H1 (cell line): Measurements from ENCODE around the gene ZNF337. TPM values are rescaled to one million over a fixed set of nuclear protein-coding genes. Genes with fewer than 3 reads are reported as not detected.

Source experiments
- CTCF ChIA-PET: fragments of 300-600 bp; sonication (Branson Sonifier 250); formaldehyde crosslinking; loops from one replicate; lab custom pipeline; 2021; ENCODE audit not compliant: partially characterized antibody; lab: Charles Lee
- POLR2A ChIA-PET: fragments of 300-600 bp; sonication (Branson Sonifier 250); formaldehyde crosslinking; loops from one replicate; lab custom pipeline; 2021; ENCODE audit warnings: inconsistent platforms; ENCODE audit not compliant: partially characterized antibody; lab: Charles Lee
- DNase-seq, 2 experiments: peaks; one replicate each; pipeline versions ENCODE4 v3.0.0 to v3.0.0-alpha.2; 2010 to 2022; ENCODE audit warnings: low spot score in 2 of 2, low read depth in 1 of 2, mixed read lengths in 1 of 2
- FAIRE-seq: peaks from 2 replicates; lab custom pipeline; 2011; peaks lifted over from hg19 to GRCh38; lab: Jason Lieb, UNC
- H2AFZ ChIP-seq: 2 replicates; pipeline ENCODE4 v1.8.1; 2012; ENCODE audit warnings: low read length, inconsistent platforms
- H2AK5ac ChIP-seq: 2 replicates; pipeline ENCODE4 v1.6.1; 2013; ENCODE audit warnings: low read depth, low read length
- H2BK120ac ChIP-seq: replicated peaks from 2 replicates; pipeline ENCODE3; 2013; ENCODE audit warnings: low read depth, low read length, inconsistent platforms
- H2BK12ac ChIP-seq: 2 replicates; pipeline ENCODE4 v1.6.1; 2013; ENCODE audit warnings: low read depth, low read length
- H2BK15ac ChIP-seq: 2 replicates; pipeline ENCODE4 v1.6.1; 2013; ENCODE audit warnings: low read length
- H2BK20ac ChIP-seq: 2 replicates; pipeline ENCODE4 v1.6.1; 2013; ENCODE audit warnings: low read length
- H2BK5ac ChIP-seq: 2 replicates; pipeline ENCODE4 v1.6.1; 2013; ENCODE audit warnings: low read depth, low read length
- H3K14ac ChIP-seq: 2 replicates; pipeline ENCODE4 v1.6.1; 2013; ENCODE audit warnings: inconsistent platforms; ENCODE audit not compliant: insufficient read length
- H3K18ac ChIP-seq: 2 replicates; pipeline ENCODE4 v1.6.1; 2013; ENCODE audit warnings: low read length; ENCODE audit errors: extremely low read depth
- H3K23ac ChIP-seq: 2 replicates; pipeline ENCODE4 v1.6.1; 2013; ENCODE audit warnings: inconsistent platforms; ENCODE audit not compliant: insufficient read length
- H3K23me2 ChIP-seq: 2 replicates; pipeline ENCODE4 v1.6.1; 2013; ENCODE audit warnings: low read depth, low read length
- H3K27ac ChIP-seq: 2 replicates; pipeline ENCODE4 v1.6.1; 2011; ENCODE audit warnings: low read depth, low read length, inconsistent platforms
- H3K27me3 ChIP-seq, 4 experiments: replicated peaks in 1 of 4; 1 replicate in 1 of 4; 2 replicates in 3 of 4; pipeline versions ENCODE4 v1.6.1 to v1.8.1; 2011 to 2013; ENCODE audit warnings: low read length in 3 of 4, mild to moderate bottlenecking in 3 of 4, inconsistent platforms in 2 of 4, mixed read lengths in 2 of 4, moderate library complexity in 1 of 4; ENCODE audit not compliant: control insufficient read depth in 3 of 4, insufficient read depth in 3 of 4; ENCODE audit errors: extremely low read depth in 1 of 4
- H3K36me3 ChIP-seq, 4 experiments: 2 replicates each; pipeline versions ENCODE4 v1.6.1 to v1.8.1; 2011 to 2013; ENCODE audit warnings: mild to moderate bottlenecking in 4 of 4, low read length in 3 of 4, moderate library complexity in 2 of 4, control low read depth in 1 of 4, inconsistent platforms in 1 of 4; ENCODE audit not compliant: insufficient read depth in 4 of 4, control insufficient read depth in 2 of 4
- H3K4ac ChIP-seq: replicated peaks from 2 replicates; pipeline ENCODE3; 2013; ENCODE audit warnings: low read length, low read depth, mixed read lengths, inconsistent platforms; ENCODE audit not compliant: insufficient read length
- H3K4me1 ChIP-seq, 4 experiments: replicated peaks in 1 of 4; 1 replicate in 1 of 4; 2 replicates in 3 of 4; pipeline versions ENCODE4 v1.6.1 to v1.8.1; 2011 to 2013; ENCODE audit warnings: low read length in 3 of 4, inconsistent platforms in 2 of 4, mixed read lengths in 1 of 4; ENCODE audit not compliant: insufficient read depth in 4 of 4, control insufficient read depth in 3 of 4
- H3K4me2 ChIP-seq, 2 experiments: 2 replicates each; pipeline versions ENCODE4 v1.6.1 to v1.8.1; 2011 to 2013; ENCODE audit warnings: low read depth in 2 of 2, low read length in 2 of 2, control low read depth in 1 of 2, inconsistent platforms in 1 of 2, mild to moderate bottlenecking in 1 of 2; ENCODE audit not compliant: insufficient read depth in 1 of 2
- H3K4me3 ChIP-seq, 4 experiments: fragments of 200-600, 300-600 bp in 1 of 4; sonication (generic), shearing (Covaris generic), sonication (Bioruptor Twin) in 1 of 4; 2 replicates each; pipeline versions ENCODE4 v1.5.1 to v1.8.1; 2011 to 2016; ENCODE audit warnings: low read length in 4 of 4, low read depth in 3 of 4, control low read depth in 2 of 4, inconsistent platforms in 2 of 4, mild to moderate bottlenecking in 2 of 4, mixed read lengths in 1 of 4, moderate library complexity in 1 of 4; ENCODE audit not compliant: insufficient read depth in 2 of 4; ENCODE audit errors: extremely low read depth in 1 of 4
- H3K56ac ChIP-seq: replicated peaks from 2 replicates; pipeline ENCODE3; 2013; ENCODE audit warnings: low read depth, mild to moderate bottlenecking, mixed read lengths, low read length, inconsistent platforms; ENCODE audit not compliant: insufficient read length
- H3K79me1 ChIP-seq: 2 replicates; pipeline ENCODE4 v1.6.1; 2013; ENCODE audit warnings: low read depth, low read length, control low read depth
- H3K79me2 ChIP-seq, 2 experiments: 2 replicates each; pipeline versions ENCODE4 v1.6.1 to v1.8.1; 2012 to 2013; ENCODE audit warnings: low read length in 2 of 2, mild to moderate bottlenecking in 2 of 2, inconsistent platforms in 1 of 2; ENCODE audit not compliant: insufficient read depth in 2 of 2, control insufficient read depth in 1 of 2
- H3K9ac ChIP-seq, 4 experiments: replicated peaks in 1 of 4; 1 replicate in 1 of 4; 2 replicates in 3 of 4; pipeline versions ENCODE4 v1.6.1 to v1.8.1; 2011 to 2013; ENCODE audit warnings: low read depth in 3 of 4, low read length in 3 of 4, control low read depth in 2 of 4, mild to moderate bottlenecking in 2 of 4, moderate library complexity in 2 of 4, inconsistent platforms in 1 of 4; ENCODE audit errors: extremely low read depth in 1 of 4
- H3K9me3 ChIP-seq, 2 experiments: 2 replicates each; pipeline versions ENCODE4 v1.6.1 to v1.8.1; 2012 to 2013; ENCODE audit warnings: mild to moderate bottlenecking in 2 of 2, moderate library complexity in 2 of 2, control low read depth in 1 of 2, inconsistent platforms in 1 of 2, low read depth in 1 of 2, low read length in 1 of 2, mixed read lengths in 1 of 2; ENCODE audit not compliant: insufficient read depth in 2 of 2
- H4K20me1 ChIP-seq, 2 experiments: replicated peaks in 1 of 2; 2 replicates each; pipeline versions ENCODE3 to v1.8.1; 2011 to 2013; ENCODE audit warnings: inconsistent platforms in 2 of 2, low read length in 2 of 2, mild to moderate bottlenecking in 1 of 2; ENCODE audit not compliant: insufficient read depth in 2 of 2, control insufficient read depth in 1 of 2
- H4K5ac ChIP-seq: 2 replicates; pipeline ENCODE4 v1.6.1; 2013; ENCODE audit warnings: low read length, low read depth, mixed read lengths, inconsistent platforms; ENCODE audit not compliant: insufficient read length
- H4K8ac ChIP-seq: 2 replicates; pipeline ENCODE4 v1.8.0; 2013; ENCODE audit warnings: mild to moderate bottlenecking, moderate library complexity, low read length, inconsistent platforms; ENCODE audit not compliant: insufficient read depth; ENCODE audit errors: extremely low read depth
- H4K91ac ChIP-seq: replicated peaks from 2 replicates; pipeline ENCODE3; 2013; ENCODE audit warnings: low read length, mixed read lengths, inconsistent platforms; ENCODE audit not compliant: insufficient read length
- CHD2 ChIP-seq: IDR thresholded peaks from 2 replicates; pipeline ENCODE4 v1.6.1; 2012; ENCODE audit warnings: low read length, improper control_type of control experiment
- CREB1 ChIP-seq: IDR thresholded peaks from 2 replicates; pipeline ENCODE4 v1.6.1; 2012; ENCODE audit warnings: inconsistent platforms
- GTF2F1 ChIP-seq: IDR thresholded peaks from 2 replicates; pipeline ENCODE4 v1.6.1; 2012; ENCODE audit warnings: low read depth, low read length, improper control_type of control experiment, borderline replicate concordance
- KDM1A ChIP-seq: fragments of 200-600, 300-600 bp; sonication (generic); IDR thresholded peaks from 2 replicates; pipeline ENCODE4 v1.7.1; 2016; ENCODE audit warnings: mild to moderate bottlenecking, low read length, borderline replicate concordance
- RNF2 ChIP-seq: fragments of 200-900, 300-1000 bp; sonication (generic); IDR thresholded peaks from 2 replicates; pipeline ENCODE4 v1.7.1; 2016; ENCODE audit warnings: borderline replicate concordance, low read depth, mild to moderate bottlenecking, antibody characterized with exemption, low read length; ENCODE audit not compliant: poor library complexity, severe bottlenecking; ENCODE audit errors: missing control alignments
- SRF ChIP-seq: IDR thresholded peaks from 2 replicates; pipeline ENCODE4 v1.6.1; 2011; ENCODE audit warnings: mild to moderate bottlenecking, low read depth, low read length, moderate library complexity
- polyA plus RNA-seq, 7 experiments: library from polyadenylated mRNA; depleted of rRNA in 3 of 7; stranded (reverse) in 5 of 7; unstranded in 2 of 7; fragments of >200 nt in 5 of 7; fragments of 200-250 nt in 2 of 7; gene quantifications; 1 replicate in 5 of 7; 2 replicates in 1 of 7; 4 replicates in 1 of 7; pipeline versions ENCODE4 v1.2.1 to v1.2.3, GENCODE V29; 2011 to 2013; ENCODE audit warnings: missing spikeins in 2 of 7, mixed read lengths in 2 of 7
- total RNA-seq: library from RNA; stranded (reverse); fragmentation: NEBNext Ultra II Directional; extraction: Animal tissue kit (Norgen Biotek cat#: 25700); gene quantifications from 2 replicates; pipeline ENCODE4 v1.2.1, GENCODE V29; 2021

Gene ZNF337
- total and polyA plus RNA-seq, 2 of the 8 experiments (the other 6 are each of a cell fraction or from before 2014, with no cell fraction given), result 2.8 to 6.6 TPM

- Histone ChIP-seq H3K56ac (no peak overlapping the region), H3K79me2 (no peaks in the 10 kb centered on the region), H4K5ac (no peak overlapping the region), H3K14ac (no peak overlapping the region), H3K9me3 (no peaks in the 10 kb centered on the region), H3K23ac (no peak overlapping the region), H4K91ac (no peak overlapping the region), H3K79me1 (no peaks in the 10 kb centered on the region; the same call in 1 of the 2 replicates), H4K8ac (no peak overlapping the region), H3K4me1 (no peaks in the 10 kb centered on the region), H3K4ac (no peak overlapping the region), H3K9ac (no peak overlapping the region), H2AK5ac (no peak overlapping the region), H2BK20ac (no peak overlapping the region), H3K18ac (no peak overlapping the region), H3K27me3 (no peaks in the 10 kb centered on the region), H3K4me3 (no peak overlapping the region), H2BK5ac (no peak overlapping the region), H4K20me1 (no peaks in the 10 kb centered on the region), H3K23me2 (no peaks in the 10 kb centered on the region), H2BK12ac (no peak overlapping the region), H2AFZ (no peak overlapping the region), H2BK15ac (no peak overlapping the region), H3K27ac (no peak overlapping the region), H3K36me3 (no peaks in the 10 kb centered on the region), H3K4me2 (no peak overlapping the region), H2BK120ac (no peak overlapping the region)
- POLR2A ChIA-PET, result no interaction called here
- FAIRE-seq (no peak), DNase-seq (no peak)
- CTCF ChIA-PET, result no interaction called here
- no peak for TF ChIP-seq CREB1
- TF ChIP-seq RNF2, result no peak
- TF ChIP-seq KDM1A, result no peak
- TF ChIP-seq SRF, result no peak
- no peak for TF ChIP-seq CHD2
- no peak for TF ChIP-seq GTF2F1
Measured at GRCh38 chr20:25705830-25706351, 9.2 kb upstream of the ZNF337 start.
